ENCODE data around the gene TMEM154.

TMEM154 gene

DNA sequence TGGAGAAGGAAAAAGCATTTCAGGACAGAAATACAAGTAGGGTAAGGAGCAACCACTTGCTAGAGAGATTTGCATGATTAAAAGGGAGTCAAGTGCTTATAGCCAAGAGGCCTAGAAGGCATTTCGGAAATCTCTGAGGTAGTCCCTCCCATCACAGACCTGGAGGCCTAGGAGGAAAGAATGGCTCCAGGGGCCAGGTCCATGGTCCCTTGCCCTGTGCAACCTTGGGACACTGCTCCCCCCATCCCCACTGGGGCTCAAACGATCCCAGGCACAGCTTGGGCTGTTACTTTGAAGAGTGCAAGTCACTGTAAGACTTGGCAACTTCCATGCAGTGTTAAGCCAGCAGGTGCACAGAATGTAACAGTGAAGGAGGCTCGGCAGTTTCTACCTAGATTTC, 92.7 kb downstream of the TMEM154 start:
- TF ChIP-seq, protein P1, sequence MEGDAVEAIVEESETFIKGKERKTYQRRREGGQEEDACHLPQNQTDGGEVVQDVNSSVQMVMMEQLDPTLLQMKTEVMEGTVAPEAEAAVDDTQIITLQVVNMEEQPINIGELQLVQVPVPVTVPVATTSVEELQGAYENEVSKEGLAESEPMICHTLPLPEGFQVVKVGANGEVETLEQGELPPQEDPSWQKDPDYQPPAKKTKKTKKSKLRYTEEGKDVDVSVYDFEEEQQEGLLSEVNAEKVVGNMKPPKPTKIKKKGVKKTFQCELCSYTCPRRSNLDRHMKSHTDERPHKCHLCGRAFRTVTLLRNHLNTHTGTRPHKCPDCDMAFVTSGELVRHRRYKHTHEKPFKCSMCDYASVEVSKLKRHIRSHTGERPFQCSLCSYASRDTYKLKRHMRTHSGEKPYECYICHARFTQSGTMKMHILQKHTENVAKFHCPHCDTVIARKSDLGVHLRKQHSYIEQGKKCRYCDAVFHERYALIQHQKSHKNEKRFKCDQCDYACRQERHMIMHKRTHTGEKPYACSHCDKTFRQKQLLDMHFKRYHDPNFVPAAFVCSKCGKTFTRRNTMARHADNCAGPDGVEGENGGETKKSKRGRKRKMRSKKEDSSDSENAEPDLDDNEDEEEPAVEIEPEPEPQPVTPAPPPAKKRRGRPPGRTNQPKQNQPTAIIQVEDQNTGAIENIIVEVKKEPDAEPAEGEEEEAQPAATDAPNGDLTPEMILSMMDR (conservative IDR thresholded peaks at IDR 0.05; ENCODE audit: low read depth, low read length): no peak
- H3K4me3 ChIP-seq (ENCODE audit: low read depth, low read length): no peak overlapping the region
- no peak for DNase-seq (ENCODE audit: low read depth)

DNA sequence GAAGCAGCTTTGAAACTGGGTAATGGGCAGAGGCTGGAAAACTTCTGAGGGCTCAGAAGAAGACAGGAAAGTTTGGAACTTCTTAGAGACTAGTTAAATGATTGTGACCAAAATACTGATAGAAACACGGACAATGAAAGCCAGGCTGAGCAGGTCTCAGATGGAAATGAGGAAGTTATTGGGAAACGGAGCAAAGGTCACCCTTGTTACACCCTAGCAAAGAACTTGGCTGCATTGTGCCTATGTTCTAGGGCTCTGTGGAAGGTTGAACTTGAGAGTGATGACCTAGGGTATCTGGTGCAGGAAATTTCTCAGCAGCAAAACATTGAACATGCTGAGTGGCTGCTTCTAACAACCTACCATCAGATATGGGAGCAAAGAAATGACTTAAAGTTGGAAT, 93.1 kb downstream of the TMEM154 start:
- H3K4me3 ChIP-seq (ENCODE audit: low read depth, low read length): no peak overlapping the region
- DNase-seq (ENCODE audit: low read depth): no peak
- TF ChIP-seq, protein P1 (conservative IDR thresholded peaks at IDR 0.05; ENCODE audit: low read depth, low read length): no peak

DNA sequence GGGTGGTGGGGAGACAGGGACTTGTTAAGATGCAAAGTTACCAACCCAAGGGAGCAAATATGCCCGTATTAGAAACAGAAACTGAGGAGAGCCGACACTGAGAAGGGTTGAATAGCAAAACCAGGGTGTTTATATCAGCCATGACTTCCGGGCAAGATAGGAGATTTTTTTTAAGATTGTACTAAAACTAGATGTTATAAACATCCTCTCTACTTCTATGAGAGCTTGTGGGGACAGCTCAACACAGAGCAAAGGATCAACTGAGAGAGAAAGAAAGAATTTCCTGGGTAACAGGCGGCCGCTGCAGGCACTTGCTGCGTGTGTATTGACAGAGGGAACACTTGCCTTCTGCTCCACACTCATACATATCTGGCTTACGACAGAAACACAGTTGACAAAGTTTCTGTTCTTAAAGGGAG, 94.8 kb downstream of the TMEM154 start:
- TF ChIP-seq, protein P1 (conservative IDR thresholded peaks at IDR 0.05; ENCODE audit: low read depth, low read length): no peak
- H3K4me3 ChIP-seq (ENCODE audit: low read depth, low read length): no peak overlapping the region
- DNase-seq (ENCODE audit: low read depth): peak; percentile 25

DNA sequence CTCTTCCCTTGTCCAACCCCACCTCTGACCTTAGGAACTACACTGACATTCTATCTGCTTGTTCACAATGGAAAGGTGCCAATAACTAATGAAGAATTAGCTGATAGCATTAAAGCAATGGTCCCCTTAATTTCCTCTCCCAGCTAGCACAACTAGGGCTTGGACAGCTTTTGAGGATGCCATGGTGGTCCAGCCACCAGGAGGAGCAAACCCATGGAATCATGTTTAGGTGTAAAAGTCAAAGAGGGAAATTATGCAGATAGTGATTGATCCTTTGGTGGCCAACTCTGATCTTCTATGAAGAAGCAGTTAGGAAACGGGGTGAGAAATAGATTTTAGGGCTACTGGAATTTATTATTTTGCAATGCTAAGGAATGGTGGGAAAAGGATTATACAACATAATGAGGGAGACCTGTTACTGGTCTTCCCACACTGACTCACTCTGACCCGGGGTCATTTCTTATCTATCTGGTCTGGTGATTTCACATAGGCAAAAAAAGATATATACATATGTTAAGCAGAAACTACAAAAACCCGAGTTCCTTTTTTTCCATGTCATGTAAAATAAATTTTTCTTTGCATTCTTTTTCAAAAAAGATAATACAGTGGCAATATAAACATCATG, 98.1 kb downstream of the TMEM154 start:
- TF ChIP-seq, protein P1 (conservative IDR thresholded peaks at IDR 0.05; ENCODE audit: low read depth, low read length): peak; percentile 48
- H3K4me3 ChIP-seq (ENCODE audit: low read depth, low read length): no peak overlapping the region
- DNase-seq (ENCODE audit: low read depth): peak; percentile 28

DNA sequence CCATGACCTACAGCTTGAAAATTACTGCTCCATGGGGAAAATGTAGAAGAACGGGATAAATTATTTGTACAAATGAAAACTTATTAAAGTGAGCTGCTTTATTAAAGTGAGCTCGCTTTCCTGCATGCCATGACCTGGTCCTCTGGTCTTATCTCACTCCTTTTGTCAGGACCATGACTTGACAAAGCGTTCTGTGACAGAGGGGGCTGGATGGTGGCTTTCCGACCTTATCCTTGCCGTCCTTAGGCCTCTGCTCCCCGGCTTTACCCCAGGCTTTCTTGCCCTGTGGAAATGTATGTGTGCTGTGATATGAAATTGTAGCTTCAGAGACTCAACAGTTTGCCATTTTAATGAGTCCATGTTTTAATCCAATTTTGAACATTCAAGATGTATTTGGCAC, 99.9 kb downstream of the TMEM154 start:
- TF ChIP-seq, protein P1 (conservative IDR thresholded peaks at IDR 0.05; ENCODE audit: low read depth, low read length): no peak
- DNase-seq (ENCODE audit: low read depth): no peak
- H3K4me3 ChIP-seq (ENCODE audit: low read depth, low read length): no peak overlapping the region

DNA sequence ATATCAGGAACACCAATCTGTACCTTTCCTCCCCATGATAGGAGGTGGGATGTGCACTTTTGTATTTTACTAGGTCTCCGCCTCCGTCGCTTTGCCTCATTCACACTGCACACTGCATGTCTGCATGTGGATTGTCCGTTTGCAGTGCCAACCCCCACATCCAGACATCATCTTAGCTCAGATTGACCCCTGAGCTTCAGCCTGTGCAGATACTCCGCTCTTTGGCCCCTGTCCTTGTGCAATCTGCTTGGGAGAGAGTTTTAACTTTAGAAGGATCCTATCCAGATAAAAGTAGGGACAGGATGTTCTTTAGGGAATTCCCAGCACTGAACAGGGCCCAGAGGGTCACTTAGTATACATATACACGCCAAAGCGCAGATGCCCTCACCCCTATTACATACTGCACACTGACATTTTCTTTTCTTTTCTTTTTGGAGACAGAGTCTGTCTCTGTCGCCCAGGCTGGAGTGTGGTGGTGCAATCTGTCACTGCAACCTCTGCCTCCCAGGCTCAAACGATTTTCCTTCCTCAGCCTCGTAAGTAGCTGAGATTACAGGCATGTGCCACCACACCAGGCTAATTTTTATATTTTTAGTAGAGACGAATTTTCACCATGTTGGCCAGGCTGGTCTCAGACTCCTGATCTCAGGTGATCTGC, 100.6 kb downstream of the TMEM154 start:
- no peak for DNase-seq (ENCODE audit: low read depth)
- TF ChIP-seq, protein P1 (conservative IDR thresholded peaks at IDR 0.05; ENCODE audit: low read depth, low read length): no peak
- no peak overlapping the region for H3K4me3 ChIP-seq (ENCODE audit: low read depth, low read length)

DNA sequence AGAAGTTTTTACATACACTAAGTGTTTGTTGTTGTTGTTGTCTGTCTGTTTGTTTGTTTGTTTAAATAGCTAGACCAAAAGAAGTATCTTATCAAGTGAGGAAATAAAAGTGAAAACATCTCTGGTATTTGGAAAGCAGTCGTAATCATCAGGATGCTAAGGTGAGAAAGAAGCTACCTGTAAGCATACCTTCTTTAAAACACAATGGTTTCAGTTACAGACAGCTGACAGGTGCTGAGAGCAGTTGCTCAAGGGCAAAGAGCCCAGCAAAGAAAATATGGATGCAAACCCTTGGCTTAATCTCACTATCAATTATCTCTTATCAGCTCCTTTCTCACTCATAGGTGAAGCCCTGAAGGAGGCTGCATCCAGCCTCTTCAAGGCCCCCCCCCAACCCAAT, 101.1 kb downstream of the TMEM154 start:
- no peak overlapping the region for H3K4me3 ChIP-seq (ENCODE audit: low read depth, low read length)
- TF ChIP-seq, protein P1 (conservative IDR thresholded peaks at IDR 0.05; ENCODE audit: low read depth, low read length): no peak
- no peak for DNase-seq (ENCODE audit: low read depth)
